Mesenchymal stem cell (in vitro differentiated cells and primary cell): ENCODE results near the gene OOSP1.
A peak's percentile ranks its signal among the peaks of the same experiment; 100 is the strongest.

Experiments used
- DNase-seq: peaks from one replicate; pipeline ENCODE4 v3.0.0-alpha.2; 2013
- H2AFZ ChIP-seq: one replicate; pipeline ENCODE4 v1.6.1; 2013; ENCODE audit warnings: low read depth, mild to moderate bottlenecking, control low read depth, inconsistent platforms, low read length, moderate library complexity
- H2AK5ac ChIP-seq: 2 replicates; pipeline ENCODE4 v1.6.1; 2013; ENCODE audit warnings: low read length, moderate library complexity, mild to moderate bottlenecking, inconsistent platforms; ENCODE audit not compliant: severe bottlenecking
- H2BK120ac ChIP-seq: one replicate; pipeline ENCODE4 v1.6.1; 2013; ENCODE audit warnings: low read depth, mild to moderate bottlenecking, inconsistent platforms, low read length, moderate library complexity
- H2BK12ac ChIP-seq, 2 experiments: one replicate each; pipeline ENCODE4 v1.6.1; 2013; ENCODE audit warnings: inconsistent platforms in 2 of 2, low read length in 2 of 2, mild to moderate bottlenecking in 2 of 2, moderate library complexity in 2 of 2, control low read depth in 1 of 2
- H2BK15ac ChIP-seq: one replicate; pipeline ENCODE4 v1.6.1; 2013; ENCODE audit warnings: mild to moderate bottlenecking, low read depth, inconsistent platforms; ENCODE audit not compliant: poor library complexity, severe bottlenecking
- H2BK5ac ChIP-seq: 2 replicates; pipeline ENCODE4 v1.6.1; 2013; ENCODE audit warnings: low read depth, mild to moderate bottlenecking, low read length, control low read depth, inconsistent platforms; ENCODE audit not compliant: poor library complexity, severe bottlenecking
- H3K14ac ChIP-seq, 2 experiments: one replicate each; pipeline ENCODE4 v1.6.1; 2013; ENCODE audit warnings: inconsistent platforms in 2 of 2, low read length in 2 of 2, control low read depth in 1 of 2, mild to moderate bottlenecking in 1 of 2, moderate library complexity in 1 of 2
- H3K18ac ChIP-seq, 2 experiments: one replicate each; pipeline ENCODE4 v1.6.1; 2013; ENCODE audit warnings: inconsistent platforms in 2 of 2, low read length in 2 of 2, control low read depth in 1 of 2, low read depth in 1 of 2, mild to moderate bottlenecking in 1 of 2
- H3K23ac ChIP-seq, 2 experiments: one replicate each; pipeline ENCODE4 v1.6.1; 2013; ENCODE audit warnings: inconsistent platforms in 2 of 2, low read length in 2 of 2, mild to moderate bottlenecking in 2 of 2, moderate library complexity in 2 of 2, control low read depth in 1 of 2
- H3K27ac ChIP-seq: 2 replicates; pipeline ENCODE4 v1.5.1; 2013; ENCODE audit warnings: mild to moderate bottlenecking, moderate library complexity, low read length, control low read depth, inconsistent platforms; ENCODE audit not compliant: poor library complexity, severe bottlenecking
- H3K27me3 ChIP-seq, 2 experiments: 2 replicates each; pipeline versions ENCODE4 v1.6.1 to v1.7.0; 2013; ENCODE audit warnings: low read length in 2 of 2, mild to moderate bottlenecking in 2 of 2, moderate library complexity in 2 of 2, control low read depth in 1 of 2, inconsistent platforms in 1 of 2; ENCODE audit not compliant: control insufficient read depth in 1 of 2, insufficient read depth in 1 of 2
- H3K36me3 ChIP-seq, 2 experiments: 2 replicates each; pipeline versions ENCODE4 v1.6.1 to v1.7.0; 2013; ENCODE audit warnings: low read length in 2 of 2, control low read depth in 1 of 2, inconsistent platforms in 1 of 2, low read depth in 1 of 2, mild to moderate bottlenecking in 1 of 2; ENCODE audit not compliant: insufficient read depth in 2 of 2, control insufficient read depth in 1 of 2
- H3K4ac ChIP-seq, 2 experiments: one replicate each; pipeline ENCODE4 v1.6.1; 2013; ENCODE audit warnings: inconsistent platforms in 2 of 2, low read length in 2 of 2, mild to moderate bottlenecking in 2 of 2, moderate library complexity in 2 of 2, control low read depth in 1 of 2, low read depth in 1 of 2
- H3K4me1 ChIP-seq: 2 replicates; pipeline ENCODE4 v1.6.1; 2013; ENCODE audit warnings: low read depth, low read length, control low read depth; ENCODE audit not compliant: control insufficient read depth, insufficient read depth
- H3K4me2 ChIP-seq: 2 replicates; pipeline ENCODE4 v1.6.1; 2013; ENCODE audit warnings: low read length, mild to moderate bottlenecking, inconsistent platforms; ENCODE audit not compliant: poor library complexity, severe bottlenecking
- H3K4me3 ChIP-seq, 2 experiments: 2 replicates each; pipeline versions ENCODE4 v1.5.1 to v1.7.0; 2013; ENCODE audit warnings: low read length in 2 of 2, mild to moderate bottlenecking in 2 of 2, control low read depth in 1 of 2, low read depth in 1 of 2; ENCODE audit not compliant: insufficient read depth in 1 of 2
- H3K79me1 ChIP-seq: replicated peaks from 2 replicates; pipeline ENCODE4 v1.6.1; 2013; ENCODE audit warnings: mild to moderate bottlenecking, control low read depth, low read length, inconsistent platforms; ENCODE audit not compliant: poor library complexity, severe bottlenecking
- H3K9ac ChIP-seq: 2 replicates; pipeline ENCODE4 v1.7.0; 2013; ENCODE audit warnings: mild to moderate bottlenecking, low read length, moderate library complexity
- H3K9me3 ChIP-seq: 2 replicates; pipeline ENCODE4 v1.7.0; 2013; ENCODE audit warnings: mild to moderate bottlenecking, low read length; ENCODE audit not compliant: control insufficient read depth
- H4K8ac ChIP-seq: one replicate; pipeline ENCODE4 v1.6.1; 2013; ENCODE audit warnings: inconsistent platforms, mild to moderate bottlenecking, low read length, moderate library complexity
- H4K91ac ChIP-seq: one replicate; pipeline ENCODE4 v1.6.1; 2013; ENCODE audit warnings: mild to moderate bottlenecking, low read length, inconsistent platforms
- WGBS: methylation state at CpG from one replicate; pipeline ENCODE4 v1.1.7; 2013; ENCODE audit warnings: mixed read lengths; 5-methylcytosine and 5-hydroxymethylcytosine counted together

Gene OOSP1

GRCh38 chr11:59984368-59984767 lies 46.1 kb downstream of the OOSP1 start:
- Histone ChIP-seq H2BK120ac (no peak overlapping the region), H2AK5ac (no peak overlapping the region), H3K4ac (no peak overlapping the region), H3K79me1 (no peaks in the 10 kb centered on the region), H2AFZ (no peak overlapping the region), H4K91ac (no peak overlapping the region), H3K36me3 (no peaks in the 10 kb centered on the region), H3K23ac (no peak overlapping the region), H3K4me3 (no peak overlapping the region), H3K4me1 (no peaks in the 10 kb centered on the region), H3K27ac (no peak overlapping the region), H3K18ac (no peak overlapping the region), H3K14ac (no peak overlapping the region), H3K27me3 (no peaks in the 10 kb centered on the region), H3K9me3 (no peaks in the 10 kb centered on the region), H2BK5ac (no peak overlapping the region), H2BK15ac (no peak overlapping the region), H3K4me2 (no peak overlapping the region), H3K9ac (no peak overlapping the region), H2BK12ac (no peak overlapping the region), H4K8ac (no peak overlapping the region)
- WGBS = 84% methylated on average over 3 of the region's 3 CpGs
- no peak for DNase-seq

GRCh38 chr11:59990421-59990820 lies 52.2 kb downstream of the OOSP1 start:
- Histone ChIP-seq H2BK120ac (no peak overlapping the region), H2AK5ac (no peak overlapping the region), H2AFZ (no peak overlapping the region), H3K4me2 (no peak overlapping the region), H4K8ac (no peak overlapping the region), H2BK5ac (no peak overlapping the region), H2BK15ac (no peak overlapping the region), H3K9me3 (peaks cover 10% of the 10 kb centered on the region), H3K14ac (no peak overlapping the region), H3K4ac (no peak overlapping the region), H3K79me1 (no peaks in the 10 kb centered on the region), H3K27me3 (no peaks in the 10 kb centered on the region), H3K4me3 (no peak overlapping the region), H3K18ac (no peak overlapping the region), H3K23ac (no peak overlapping the region), H3K4me1 (no peaks in the 10 kb centered on the region), H3K27ac (no peak overlapping the region), H3K9ac (no peak overlapping the region), H3K36me3 (no peaks in the 10 kb centered on the region), H2BK12ac (no peak overlapping the region), H4K91ac (no peak overlapping the region)
- no CpG with 5 or more reads among the region's 1 CpG for WGBS
- no peak for DNase-seq

DNA sequence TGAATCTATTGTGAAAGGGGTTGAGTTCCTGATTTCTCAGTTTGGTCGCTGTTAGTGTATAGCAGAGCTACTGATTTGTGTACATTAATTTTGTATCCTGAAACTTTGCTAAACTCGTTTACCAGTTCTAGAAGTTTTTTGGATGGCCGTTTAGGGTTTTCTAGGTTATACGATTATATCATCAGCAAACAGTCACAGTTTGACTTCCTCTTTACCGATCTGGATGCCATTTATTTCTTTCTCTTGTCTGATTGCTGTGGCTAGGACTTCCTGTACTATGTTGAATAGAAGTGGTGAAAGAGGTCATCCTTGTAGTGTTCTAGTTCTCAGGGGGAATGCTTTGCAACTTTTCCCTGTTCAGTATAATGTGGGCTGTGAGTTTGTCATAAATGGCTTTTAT lies 54.2 kb downstream of the OOSP1 start:
- no peak overlapping the region for H3K27ac ChIP-seq
- no peak overlapping the region for H2BK5ac ChIP-seq
- no peak for DNase-seq
- no peaks in the 10 kb centered on the region for H3K4me1 ChIP-seq
- no peaks in the 10 kb centered on the region for H3K36me3 ChIP-seq
- peaks cover 10% of the 10 kb centered on the region for H3K9me3 ChIP-seq
- H3K4ac ChIP-seq = no peak overlapping the region
- no peak overlapping the region for H2AFZ ChIP-seq
- no peak overlapping the region for H4K8ac ChIP-seq
- H2AK5ac ChIP-seq = no peak overlapping the region
- H2BK12ac ChIP-seq = no peak overlapping the region
- no peak overlapping the region for H3K9ac ChIP-seq
- no peak overlapping the region for H4K91ac ChIP-seq
- no peak overlapping the region for H2BK15ac ChIP-seq
- H3K27me3 ChIP-seq = no peaks in the 10 kb centered on the region
- no peak overlapping the region for H3K4me3 ChIP-seq
- WGBS = 74% methylated on average over 5 of the region's 5 CpGs
- H3K23ac ChIP-seq = no peak overlapping the region
- no peak overlapping the region for H3K18ac ChIP-seq
- H3K79me1 ChIP-seq = no peaks in the 10 kb centered on the region
- H3K14ac ChIP-seq = no peak overlapping the region
- no peak overlapping the region for H3K4me2 ChIP-seq
- H2BK120ac ChIP-seq = no peak overlapping the region

- Histone ChIP-seq H2BK5ac (no peak overlapping the region), H3K4ac (no peak overlapping the region), H3K9me3 (peaks cover 7% of the 10 kb centered on the region), H3K4me3 (no peak overlapping the region), H3K4me1 (no peaks in the 10 kb centered on the region), H3K9ac (no peak overlapping the region), H2BK12ac (no peak overlapping the region), H3K27ac (no peak overlapping the region), H3K27me3 (no peaks in the 10 kb centered on the region), H3K18ac (no peak overlapping the region), H2AFZ (no peak overlapping the region), H3K4me2 (no peak overlapping the region), H2BK120ac (no peak overlapping the region), H3K23ac (no peak overlapping the region), H4K8ac (no peak overlapping the region), H3K36me3 (no peaks in the 10 kb centered on the region), H3K79me1 (no peaks in the 10 kb centered on the region), H4K91ac (no peak overlapping the region), H2BK15ac (no peak overlapping the region), H2AK5ac (no peak overlapping the region), H3K14ac (no peak overlapping the region)
- WGBS = no CpG with 5 or more reads among the region's 2 CpGs
- peak; percentile 44 for DNase-seq
Observed at GRCh38 chr11:59997800-59998199, 59.6 kb downstream of the OOSP1 start.
